ENCODE results near the gene UBE2L3.
A peak's percentile ranks its signal among the peaks of the same experiment; 100 is the strongest.

DNA sequence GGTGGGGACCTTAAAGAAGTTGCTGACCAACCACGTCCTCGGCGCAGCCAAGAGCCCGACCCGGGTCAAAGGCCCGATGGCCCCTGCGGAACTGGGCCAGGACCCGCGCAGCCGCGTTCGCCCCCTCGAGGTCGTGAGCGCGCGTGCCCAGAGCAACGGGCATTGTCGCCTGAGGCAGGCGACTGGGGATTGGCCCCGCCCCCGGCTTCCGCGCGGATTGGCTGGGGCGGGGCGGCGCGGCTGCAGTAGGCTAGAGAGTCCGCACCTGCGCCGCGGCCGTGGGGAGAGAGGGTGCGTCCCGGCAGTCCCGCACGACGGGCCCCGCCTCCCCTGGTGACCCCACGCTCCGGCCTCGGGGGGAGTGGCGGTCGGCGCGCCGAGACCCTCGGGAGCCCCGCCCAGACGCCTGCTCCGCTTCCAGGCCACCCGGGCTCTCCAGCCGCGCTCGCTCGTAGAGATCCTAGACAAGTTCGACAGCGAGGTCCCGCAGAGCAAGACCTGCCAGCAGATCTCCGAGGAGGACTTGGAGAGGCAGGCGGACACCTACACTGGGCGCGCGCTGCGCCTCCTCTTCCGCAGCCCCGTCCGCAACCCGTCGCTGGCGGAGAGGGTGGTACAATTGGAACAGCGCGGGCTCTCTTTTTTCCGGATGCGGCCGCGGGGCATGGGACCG is 90.0 kb downstream of the UBE2L3 start:
- TF ChIP-seq, protein P1, sequence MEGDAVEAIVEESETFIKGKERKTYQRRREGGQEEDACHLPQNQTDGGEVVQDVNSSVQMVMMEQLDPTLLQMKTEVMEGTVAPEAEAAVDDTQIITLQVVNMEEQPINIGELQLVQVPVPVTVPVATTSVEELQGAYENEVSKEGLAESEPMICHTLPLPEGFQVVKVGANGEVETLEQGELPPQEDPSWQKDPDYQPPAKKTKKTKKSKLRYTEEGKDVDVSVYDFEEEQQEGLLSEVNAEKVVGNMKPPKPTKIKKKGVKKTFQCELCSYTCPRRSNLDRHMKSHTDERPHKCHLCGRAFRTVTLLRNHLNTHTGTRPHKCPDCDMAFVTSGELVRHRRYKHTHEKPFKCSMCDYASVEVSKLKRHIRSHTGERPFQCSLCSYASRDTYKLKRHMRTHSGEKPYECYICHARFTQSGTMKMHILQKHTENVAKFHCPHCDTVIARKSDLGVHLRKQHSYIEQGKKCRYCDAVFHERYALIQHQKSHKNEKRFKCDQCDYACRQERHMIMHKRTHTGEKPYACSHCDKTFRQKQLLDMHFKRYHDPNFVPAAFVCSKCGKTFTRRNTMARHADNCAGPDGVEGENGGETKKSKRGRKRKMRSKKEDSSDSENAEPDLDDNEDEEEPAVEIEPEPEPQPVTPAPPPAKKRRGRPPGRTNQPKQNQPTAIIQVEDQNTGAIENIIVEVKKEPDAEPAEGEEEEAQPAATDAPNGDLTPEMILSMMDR (IDR thresholded peaks at IDR 0.05) = peak; percentile 57
- no peak for TF ChIP-seq ZFX (IDR thresholded peaks at IDR 0.05; ENCODE audit: borderline replicate concordance)

All from 22Rv1 (cell line).